ENCODE results near the gene CALB2.

- TF ChIP-seq CTCF (conservative IDR thresholded peaks at IDR 0.05; ENCODE audit: low read length) (no peak), EZH2phosphoT487 (IDR thresholded peaks at IDR 0.05; ENCODE audit: borderline replicate concordance, low read depth, low read length) (no peak)
Measured at GRCh38 chr16:71344315-71344905, 14.1 kb upstream of the CALB2 start.
